Parathyroid adenoma (tissue), 2 donors: ENCODE measurements around the gene MLLT3.

ENCODE experiments used
- H2AFZ ChIP-seq: fragments of 300-600 bp; sonication (generic); one replicate; pipeline ENCODE4 v1.7.0; 2017; ENCODE audit warnings: antibody characterized with exemption, mild to moderate bottlenecking
- H3K27ac ChIP-seq: fragments of 300-600 bp; sonication (generic); one replicate; pipeline ENCODE4 v1.7.0; 2017
- H3K27me3 ChIP-seq: fragments of 300-600 bp; sonication (generic); one replicate; pipeline ENCODE4 v1.7.0; 2017; ENCODE audit warnings: low read length; ENCODE audit not compliant: control insufficient read depth, insufficient read depth
- H3K36me3 ChIP-seq: fragments of 300-600 bp; sonication (generic); one replicate; pipeline ENCODE4 v1.7.0; 2017; ENCODE audit warnings: low read length; ENCODE audit not compliant: control insufficient read depth, insufficient read depth
- H3K4me1 ChIP-seq: fragments of 300-600 bp; sonication (generic); one replicate; pipeline ENCODE4 v1.7.0; 2017; ENCODE audit warnings: control low read depth
- H3K4me2 ChIP-seq: fragments of 300-600 bp; sonication (generic); one replicate; pipeline ENCODE4 v1.7.0; 2017; ENCODE audit warnings: low read length
- H3K4me3 ChIP-seq: fragments of 300-600 bp; sonication (generic); one replicate; pipeline ENCODE4 v1.7.0; 2017; ENCODE audit warnings: low read depth, low read length
- H3K79me2 ChIP-seq: fragments of 300-600 bp; sonication (generic); one replicate; pipeline ENCODE4 v1.7.0; 2017; ENCODE audit warnings: control low read depth
- H3K9ac ChIP-seq: fragments of 300-600 bp; sonication (generic); one replicate; pipeline ENCODE4 v1.7.0; 2017; ENCODE audit warnings: mild to moderate bottlenecking
- H3K9me3 ChIP-seq: fragments of 300-600 bp; sonication (generic); one replicate; pipeline ENCODE4 v1.7.0; 2017; ENCODE audit warnings: low read length; ENCODE audit not compliant: control insufficient read depth
- TF ChIP-seq, protein P1 (sequence below): fragments of 300-600 bp; sonication (generic); IDR thresholded peaks from one replicate; pipeline ENCODE4 v1.7.0; 2017; ENCODE audit warnings: antibody characterized with exemption, mild to moderate bottlenecking
- donor health status: primary hyperparathyroidism.

The MLLT3 gene

DNA sequence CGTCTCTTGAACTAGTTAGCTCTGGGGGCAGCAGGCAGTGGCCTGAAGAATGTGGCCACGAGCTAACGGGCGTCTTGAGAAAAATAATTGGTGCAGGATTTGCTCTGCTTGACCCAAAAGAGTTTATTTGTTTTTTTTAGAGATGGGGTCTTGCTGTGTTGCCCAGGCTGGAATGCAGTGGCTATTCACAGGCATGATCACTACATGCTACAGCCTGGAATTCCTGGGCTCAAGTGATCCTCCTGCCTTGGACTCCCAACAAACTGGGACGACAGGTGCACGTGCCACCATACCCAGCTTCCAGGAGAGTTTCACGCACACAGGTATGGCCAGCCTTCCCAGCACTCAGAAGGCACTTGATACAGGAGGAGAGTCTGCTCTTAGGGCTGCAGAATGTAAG is 203.8 kb downstream of the MLLT3 start:
- no peaks in the 10 kb centered on the region for H3K36me3 ChIP-seq
- H2AFZ ChIP-seq, result no peak overlapping the region
- H3K9ac ChIP-seq, result no peak overlapping the region
- no peaks in the 10 kb centered on the region for H3K27me3 ChIP-seq
- no peak overlapping the region for H3K4me3 ChIP-seq
- no peak overlapping the region for H3K4me2 ChIP-seq
- TF ChIP-seq, protein P1, sequence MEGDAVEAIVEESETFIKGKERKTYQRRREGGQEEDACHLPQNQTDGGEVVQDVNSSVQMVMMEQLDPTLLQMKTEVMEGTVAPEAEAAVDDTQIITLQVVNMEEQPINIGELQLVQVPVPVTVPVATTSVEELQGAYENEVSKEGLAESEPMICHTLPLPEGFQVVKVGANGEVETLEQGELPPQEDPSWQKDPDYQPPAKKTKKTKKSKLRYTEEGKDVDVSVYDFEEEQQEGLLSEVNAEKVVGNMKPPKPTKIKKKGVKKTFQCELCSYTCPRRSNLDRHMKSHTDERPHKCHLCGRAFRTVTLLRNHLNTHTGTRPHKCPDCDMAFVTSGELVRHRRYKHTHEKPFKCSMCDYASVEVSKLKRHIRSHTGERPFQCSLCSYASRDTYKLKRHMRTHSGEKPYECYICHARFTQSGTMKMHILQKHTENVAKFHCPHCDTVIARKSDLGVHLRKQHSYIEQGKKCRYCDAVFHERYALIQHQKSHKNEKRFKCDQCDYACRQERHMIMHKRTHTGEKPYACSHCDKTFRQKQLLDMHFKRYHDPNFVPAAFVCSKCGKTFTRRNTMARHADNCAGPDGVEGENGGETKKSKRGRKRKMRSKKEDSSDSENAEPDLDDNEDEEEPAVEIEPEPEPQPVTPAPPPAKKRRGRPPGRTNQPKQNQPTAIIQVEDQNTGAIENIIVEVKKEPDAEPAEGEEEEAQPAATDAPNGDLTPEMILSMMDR, result no peak
- H3K4me1 ChIP-seq, result no peaks in the 10 kb centered on the region
- no peaks in the 10 kb centered on the region for H3K79me2 ChIP-seq
- H3K27ac ChIP-seq, result no peak overlapping the region
- H3K9me3 ChIP-seq, result no peaks in the 10 kb centered on the region

GRCh38 chr9:20417373-20418080 is 204.8 kb downstream of the MLLT3 start:
- H3K79me2 ChIP-seq, result no peaks in the 10 kb centered on the region
- no peaks in the 10 kb centered on the region for H3K36me3 ChIP-seq
- no peaks in the 10 kb centered on the region for H3K4me1 ChIP-seq
- no peak overlapping the region for H3K27ac ChIP-seq
- no peak overlapping the region for H2AFZ ChIP-seq
- TF ChIP-seq, protein P1, result no peak
- H3K9ac ChIP-seq, result no peak overlapping the region
- no peak overlapping the region for H3K4me3 ChIP-seq
- H3K27me3 ChIP-seq, result no peaks in the 10 kb centered on the region
- H3K9me3 ChIP-seq, result no peaks in the 10 kb centered on the region
- no peak overlapping the region for H3K4me2 ChIP-seq

DNA sequence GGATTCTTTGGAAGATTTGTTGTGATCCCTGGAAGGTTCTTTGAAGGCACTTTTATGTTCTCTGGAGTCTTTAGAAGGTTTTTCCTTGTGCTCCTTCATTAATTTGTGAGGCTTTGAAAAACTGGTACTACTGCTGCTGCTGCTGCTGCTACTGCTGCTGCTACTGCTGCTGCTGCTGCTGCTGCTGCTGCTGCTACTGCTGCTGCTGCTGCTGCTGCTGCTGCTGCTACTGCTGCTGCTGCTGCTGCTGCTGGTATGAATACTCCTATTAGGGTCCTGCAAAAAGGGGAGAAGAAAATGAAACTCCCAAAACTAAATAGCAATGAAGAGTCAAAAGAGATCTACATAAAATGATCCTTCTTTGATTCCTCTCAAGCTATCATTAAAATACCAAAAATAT is 208.1 kb downstream of the MLLT3 start:
- TF ChIP-seq, protein P1, result no peak
- no peaks in the 10 kb centered on the region for H3K27me3 ChIP-seq
- no peak overlapping the region for H3K27ac ChIP-seq
- no peak overlapping the region for H3K4me2 ChIP-seq
- no peak overlapping the region for H3K9ac ChIP-seq
- H2AFZ ChIP-seq, result no peak overlapping the region
- no peaks in the 10 kb centered on the region for H3K4me1 ChIP-seq
- no peaks in the 10 kb centered on the region for H3K9me3 ChIP-seq
- H3K4me3 ChIP-seq, result no peak overlapping the region
- no peaks in the 10 kb centered on the region for H3K36me3 ChIP-seq
- H3K79me2 ChIP-seq, result no peaks in the 10 kb centered on the region

GRCh38 chr9:20409321-20410092 is 212.8 kb downstream of the MLLT3 start:
- H3K4me3 ChIP-seq, result no peak overlapping the region
- H3K4me1 ChIP-seq, result peaks cover 2% of the 10 kb centered on the region
- no peaks in the 10 kb centered on the region for H3K36me3 ChIP-seq
- no peaks in the 10 kb centered on the region for H3K79me2 ChIP-seq
- H3K4me2 ChIP-seq, result no peak overlapping the region
- TF ChIP-seq, protein P1, result no peak
- no peaks in the 10 kb centered on the region for H3K9me3 ChIP-seq
- H3K9ac ChIP-seq, result no peak overlapping the region
- no peaks in the 10 kb centered on the region for H3K27me3 ChIP-seq
- H3K27ac ChIP-seq, result no peak overlapping the region
- no peak overlapping the region for H2AFZ ChIP-seq
